HEK293T (cell line): ENCODE data around the gene ACTRT2.

Source experiments
- CTCF ChIA-PET: fragments of 350-600 bp; formaldehyde crosslinking; extraction: SDS; loops from one replicate; lab custom pipeline; 2021; ENCODE audit warnings: antibody characterized with exemption, inconsistent platforms; lab: Yijun Ruan, JAX
- POLR2A ChIA-PET: fragments of 350-600 bp; formaldehyde crosslinking; extraction: SDS; loops from one replicate; lab custom pipeline; 2020; ENCODE audit warnings: antibody characterized with exemption, inconsistent platforms; lab: Yijun Ruan, JAX
- DNase-seq: peaks from one replicate; pipeline ENCODE4 v3.0.0; 2012; ENCODE audit warnings: mixed read lengths; ENCODE audit errors: extremely low spot score
- ARNT ChIP-seq: fragments of 450-650 bp; IDR thresholded peaks from 2 replicates; pipeline ENCODE4 v1.6.1; 2017; ENCODE audit warnings: mild to moderate bottlenecking
- BHLHE40 ChIP-seq: fragments of 450-650 bp; IDR thresholded peaks from 2 replicates; pipeline ENCODE4 v1.6.1; 2016; ENCODE audit warnings: mild to moderate bottlenecking, moderate library complexity, borderline replicate concordance
- CTBP1 ChIP-seq: fragments of 450-650 bp; IDR thresholded peaks from 2 replicates; pipeline ENCODE4 v1.6.1; 2016; ENCODE audit warnings: borderline replicate concordance
- ELF4 ChIP-seq: fragments of 450-650 bp; IDR thresholded peaks from 2 replicates; pipeline ENCODE4 v1.6.1; 2017; ENCODE audit warnings: antibody characterized with exemption
- FOXA1 ChIP-seq: fragments of 450-650 bp; IDR thresholded peaks from 2 replicates; pipeline ENCODE4 v1.6.1; 2016; ENCODE audit warnings: mild to moderate bottlenecking
- FOXK2 ChIP-seq: fragments of 450-650 bp; IDR thresholded peaks from 2 replicates; pipeline ENCODE4 v1.6.1; 2016; ENCODE audit warnings: mild to moderate bottlenecking
- FOXM1 ChIP-seq: fragments of 450-650 bp; IDR thresholded peaks from 2 replicates; pipeline ENCODE4 v1.6.1; 2017; ENCODE audit warnings: mild to moderate bottlenecking, borderline replicate concordance
- HDGF ChIP-seq: fragments of 450-650 bp; IDR thresholded peaks from 2 replicates; pipeline ENCODE4 v1.6.1; 2017; ENCODE audit warnings: antibody characterized with exemption, borderline replicate concordance
- L3MBTL2 ChIP-seq: fragments of 450-650 bp; conservative IDR thresholded peaks from 2 replicates; pipeline ENCODE4 v1.6.1; 2016; ENCODE audit warnings: mild to moderate bottlenecking
- LEF1 ChIP-seq: fragments of 450-650 bp; IDR thresholded peaks from 2 replicates; pipeline ENCODE4 v1.6.1; 2017; ENCODE audit warnings: mild to moderate bottlenecking, borderline replicate concordance
- NFRKB ChIP-seq: fragments of 450-650 bp; IDR thresholded peaks from 2 replicates; pipeline ENCODE4 v1.6.1; 2016; ENCODE audit warnings: mild to moderate bottlenecking, moderate library complexity
- PKNOX1 ChIP-seq: fragments of 450-650 bp; IDR thresholded peaks from 2 replicates; pipeline ENCODE4 v1.6.1; 2016
- SP1 ChIP-seq: fragments of 450-650 bp; IDR thresholded peaks from 2 replicates; pipeline ENCODE4 v1.6.1; 2017
- SUZ12 ChIP-seq: fragments of 450-650 bp; IDR thresholded peaks from 2 replicates; pipeline ENCODE4 v1.6.1; 2016; ENCODE audit warnings: mild to moderate bottlenecking
- TARDBP ChIP-seq: fragments of 450-650 bp; IDR thresholded peaks from 2 replicates; pipeline ENCODE4 v1.6.1; 2016
- ZNF384 ChIP-seq: fragments of 450-650 bp; IDR thresholded peaks from 2 replicates; pipeline ENCODE4 v1.6.1; 2016

Gene ACTRT2

DNA sequence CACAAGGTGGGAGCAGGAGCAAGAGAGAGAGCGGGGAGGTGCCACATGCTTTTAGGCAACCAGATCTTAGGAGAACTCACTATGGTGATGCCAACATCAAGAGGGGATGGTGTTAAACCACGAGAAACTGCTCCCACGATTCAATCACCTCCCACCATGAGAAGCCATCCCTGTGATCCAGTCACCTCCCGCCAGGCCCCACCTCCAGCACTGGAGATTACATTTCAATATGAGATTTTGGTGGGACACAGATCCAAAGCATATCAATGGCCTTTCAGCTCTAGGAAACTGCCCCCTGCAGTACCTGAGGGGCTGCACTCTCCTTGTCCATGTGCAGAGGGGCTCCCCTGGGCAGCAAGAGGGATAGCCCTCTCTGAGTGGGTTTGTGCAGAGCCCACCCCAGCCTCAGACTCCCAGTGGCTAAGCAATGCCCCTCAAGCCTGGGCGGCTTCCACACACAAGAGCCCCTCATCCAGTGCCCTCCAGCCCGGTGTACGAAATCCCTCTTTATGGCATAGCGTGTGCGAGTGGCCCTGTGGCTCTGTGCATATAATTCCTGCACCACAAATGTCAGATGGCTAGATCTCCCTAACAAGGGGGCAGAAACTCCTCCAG is 32.2 kb downstream of the ACTRT2 start:
- no peak for DNase-seq
- ChIA-PET POLR2A (no interaction called here), CTCF (no interaction called here)

GRCh38 chr1:3053986-3054385 is 32.7 kb downstream of the ACTRT2 start:
- TF ChIP-seq FOXA1 (no peak), FOXM1 (no peak), SUZ12 (no peak), CTBP1 (no peak), L3MBTL2 (no peak), LEF1 (no peak), SP1 (no peak), PKNOX1 (no peak), HDGF (no peak)
- no peak for DNase-seq
- ChIA-PET CTCF (no interaction called here), POLR2A (no interaction called here)

More for the DNA sequence above, 32.2 kb downstream of the ACTRT2 start:
- TF ChIP-seq FOXM1 (no peak), NFRKB (no peak), FOXK2 (no peak), SUZ12 (no peak), ARNT (no peak), LEF1 (no peak), SP1 (no peak)

GRCh38 chr1:3054474-3054873 is 33.2 kb downstream of the ACTRT2 start:
- no peak for DNase-seq
- ChIA-PET POLR2A (no interaction called here), CTCF (no interaction called here)
- TF ChIP-seq FOXM1 (no peak), PKNOX1 (no peak), L3MBTL2 (peak; percentile 78)

DNA sequence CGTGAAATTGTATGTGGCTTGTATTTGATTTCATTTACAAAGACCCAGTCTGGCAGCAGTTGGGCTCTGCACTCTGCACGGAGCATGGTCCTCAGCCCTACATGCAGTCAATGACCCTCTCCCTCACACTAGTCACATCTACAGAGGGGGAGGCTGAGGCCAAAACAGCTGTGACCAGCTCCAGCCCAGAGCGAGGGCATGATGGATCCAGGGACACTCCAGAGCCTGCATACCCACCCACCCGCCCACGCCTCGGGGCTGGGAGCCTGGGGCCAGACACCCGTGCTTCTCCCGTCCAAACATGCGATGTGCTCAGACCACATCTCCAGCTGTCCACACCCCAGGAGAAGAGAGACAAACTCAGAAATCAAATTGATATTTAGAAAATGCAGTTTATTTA is 33.8 kb downstream of the ACTRT2 start:
- CTCF ChIA-PET, result no interaction called here
- no peak for DNase-seq
- POLR2A ChIA-PET, result no interaction called here
- no peak for TF ChIP-seq BHLHE40
- TF ChIP-seq L3MBTL2, result no peak
- TF ChIP-seq ARNT, result no peak
- TF ChIP-seq TARDBP, result no peak
- TF ChIP-seq FOXK2, result no peak
- TF ChIP-seq FOXA1, result no peak
- TF ChIP-seq SUZ12, result no peak
- TF ChIP-seq ELF4, result no peak
- no peak for TF ChIP-seq HDGF
- TF ChIP-seq ZNF384, result no peak
- TF ChIP-seq LEF1, result no peak
- TF ChIP-seq FOXM1, result no peak
- no peak for TF ChIP-seq CTBP1
- TF ChIP-seq SP1, result no peak
- no peak for TF ChIP-seq NFRKB
- no peak for TF ChIP-seq PKNOX1

DNA sequence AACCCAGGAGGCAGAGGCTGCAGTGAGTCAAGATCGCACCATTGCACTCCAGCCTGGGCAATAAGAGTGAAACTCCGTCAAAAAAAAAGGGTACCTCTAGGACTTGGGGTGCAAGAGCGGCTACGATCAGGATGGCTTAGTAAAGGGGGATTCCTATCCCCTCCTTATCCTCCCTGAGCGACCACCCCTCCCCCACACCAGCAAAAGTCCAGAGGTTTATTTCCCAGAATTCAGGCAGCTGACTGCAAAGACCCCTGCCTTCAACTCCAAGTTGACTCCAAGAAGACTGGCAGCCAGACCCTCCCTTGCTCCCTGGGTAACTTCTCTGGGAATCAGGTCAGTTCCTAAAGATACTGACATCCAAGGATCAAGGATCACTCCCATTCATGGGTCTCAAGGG is 35.4 kb downstream of the ACTRT2 start:
- ChIA-PET POLR2A (no interaction called here), CTCF (no interaction called here)
- TF ChIP-seq NFRKB (no peak), FOXK2 (no peak), ELF4 (no peak), ARNT (no peak), LEF1 (no peak), L3MBTL2 (no peak)
- DNase-seq, result no peak

DNA sequence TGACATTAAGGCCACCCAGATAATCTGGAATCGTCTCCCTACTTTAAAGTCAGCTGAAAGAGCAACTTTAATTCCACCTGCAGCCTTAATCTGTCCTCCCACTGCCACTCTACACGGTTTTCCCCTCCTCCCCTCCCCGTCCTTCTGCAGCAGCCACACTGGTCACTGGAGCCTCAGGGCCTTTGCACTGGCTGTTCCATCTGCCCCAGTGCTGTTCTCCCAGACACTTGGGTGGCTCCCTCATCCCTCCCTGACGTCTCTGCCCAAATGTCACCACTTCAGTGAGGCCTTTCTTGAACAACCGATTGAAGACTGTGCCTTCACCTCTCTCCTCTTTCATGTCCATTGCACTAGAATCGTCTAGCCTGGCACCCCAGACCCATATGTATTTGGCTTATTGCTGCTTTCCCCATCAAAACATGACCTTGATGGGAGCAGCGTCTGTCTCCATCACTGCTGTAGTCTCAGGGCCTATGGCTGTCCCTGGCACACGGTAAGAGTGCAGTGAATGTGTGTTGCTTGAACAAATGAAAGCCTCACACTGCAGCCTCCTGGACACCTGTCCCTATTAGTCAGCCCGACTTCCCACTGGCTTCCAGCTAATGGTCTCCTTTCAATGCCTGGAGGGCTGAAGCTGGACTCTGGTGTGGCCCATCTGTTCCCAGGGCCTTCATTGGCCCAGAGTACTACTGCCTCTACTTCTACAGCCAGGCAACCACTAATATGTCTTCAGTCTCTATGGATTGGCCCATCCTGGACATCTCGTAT is 37.2 kb downstream of the ACTRT2 start:
- DNase-seq, result no peak
- TF ChIP-seq CTBP1 (no peak), PKNOX1 (no peak), FOXK2 (no peak), NFRKB (no peak), ARNT (no peak), LEF1 (no peak), SUZ12 (no peak), ZNF384 (no peak), ELF4 (no peak), FOXM1 (no peak), BHLHE40 (no peak), FOXA1 (no peak), TARDBP (no peak), L3MBTL2 (no peak)
- POLR2A ChIA-PET, result no interaction called here

More for the DNA sequence above, 37.2 kb downstream of the ACTRT2 start:
- CTCF ChIA-PET, result no interaction called here
